HEK293 (cell line): Measurements from ENCODE around the gene HOXA11.
A peak's percentile ranks its signal among the peaks of the same experiment; 100 is the strongest.

Source experiments
- GLIS2 ChIP-seq: fragments of 450-650 bp; formaldehyde crosslinking; IDR thresholded peaks from 2 replicates; pipeline ENCODE4 v1.5.1; 2016; ENCODE audit warnings: missing biosample characterization, missing genetic modification characterization
- KLF1 ChIP-seq: fragments of 450-650 bp; formaldehyde crosslinking; IDR thresholded peaks from 2 replicates; pipeline ENCODE4 v1.5.1; 2016; ENCODE audit warnings: missing biosample characterization, missing genetic modification characterization
- KLF16 ChIP-seq: fragments of 450-650 bp; formaldehyde crosslinking; IDR thresholded peaks from 2 replicates; pipeline ENCODE4 v1.5.1; 2017; ENCODE audit warnings: missing biosample characterization, missing genetic modification characterization
- MZF1 ChIP-seq: fragments of 450-650 bp; formaldehyde crosslinking; IDR thresholded peaks from 2 replicates; pipeline ENCODE4 v1.5.1; 2017; ENCODE audit warnings: missing biosample characterization, missing genetic modification characterization, borderline replicate concordance
- SCRT1 ChIP-seq: fragments of 450-650 bp; formaldehyde crosslinking; IDR thresholded peaks from 2 replicates; pipeline ENCODE4 v1.5.1; 2016; ENCODE audit warnings: missing biosample characterization, missing genetic modification characterization, borderline replicate concordance
- ZEB2 ChIP-seq: fragments of 450-650 bp; formaldehyde crosslinking; IDR thresholded peaks from 2 replicates; pipeline ENCODE4 v1.5.1; 2016; ENCODE audit warnings: missing biosample characterization, missing genetic modification characterization
- ZNF146 ChIP-seq: fragments of 450-650 bp; formaldehyde crosslinking; IDR thresholded peaks from 2 replicates; pipeline ENCODE4 v1.5.1; 2016; ENCODE audit warnings: missing biosample characterization, missing genetic modification characterization
- ZNF155 ChIP-seq: fragments of 450-650 bp; formaldehyde crosslinking; IDR thresholded peaks from 2 replicates; pipeline ENCODE4 v1.5.1; 2016; ENCODE audit warnings: missing biosample characterization, missing genetic modification characterization
- ZNF16 ChIP-seq: fragments of 450-650 bp; formaldehyde crosslinking; IDR thresholded peaks from 2 replicates; pipeline ENCODE4 v1.5.1; 2016; ENCODE audit warnings: low read depth, missing biosample characterization, missing genetic modification characterization
- ZNF23 ChIP-seq: fragments of 450-650 bp; formaldehyde crosslinking; IDR thresholded peaks from 2 replicates; pipeline ENCODE4 v1.5.1; 2016; ENCODE audit warnings: missing biosample characterization, missing genetic modification characterization, borderline replicate concordance
- ZNF335 ChIP-seq: fragments of 450-650 bp; formaldehyde crosslinking; conservative IDR thresholded peaks from 2 replicates; pipeline ENCODE4 v1.5.1; 2016; ENCODE audit warnings: missing biosample characterization, missing genetic modification characterization
- ZNF510 ChIP-seq: fragments of 450-650 bp; formaldehyde crosslinking; IDR thresholded peaks from 2 replicates; pipeline ENCODE4 v1.5.1; 2018; ENCODE audit warnings: mild to moderate bottlenecking, missing genetic modification characterization, missing biosample characterization; ENCODE audit not compliant: insufficient replicate concordance
- ZNF560 ChIP-seq: fragments of 450-650 bp; formaldehyde crosslinking; IDR thresholded peaks from 2 replicates; pipeline ENCODE4 v1.5.1; 2017; ENCODE audit warnings: missing biosample characterization, missing genetic modification characterization, borderline replicate concordance
- ZNF626 ChIP-seq: fragments of 450-650 bp; sonication (Bioruptor Pico); formaldehyde crosslinking; IDR thresholded peaks from 2 replicates; pipeline ENCODE4 v1.5.1; 2018; ENCODE audit warnings: missing biosample characterization, missing genetic modification characterization, inconsistent platforms
- ZNF776 ChIP-seq: fragments of 450-650 bp; formaldehyde crosslinking; IDR thresholded peaks from 2 replicates; pipeline ENCODE4 v1.5.0; 2017; ENCODE audit warnings: missing biosample characterization, missing genetic modification characterization, borderline replicate concordance
- ZNF837 ChIP-seq: fragments of 450-650 bp; formaldehyde crosslinking; IDR thresholded peaks from 2 replicates; pipeline ENCODE4 v1.5.1; 2016; ENCODE audit warnings: missing biosample characterization, missing genetic modification characterization
- TF ChIP-seq, protein P1 (sequence below): fragments of 450-650 bp; formaldehyde crosslinking; IDR thresholded peaks from 2 replicates; pipeline ENCODE4 v1.5.1; 2016; ENCODE audit warnings: missing biosample characterization, missing genetic modification characterization, low read depth
- TF ChIP-seq, protein P2 (sequence below): fragments of 450-650 bp; formaldehyde crosslinking; IDR thresholded peaks from 2 replicates; pipeline ENCODE4 v1.5.1; 2016; ENCODE audit warnings: missing biosample characterization, missing genetic modification characterization
- TF ChIP-seq, protein P3 (sequence below): fragments of 450-650 bp; formaldehyde crosslinking; IDR thresholded peaks from 2 replicates; pipeline ENCODE4 v1.5.1; 2016; ENCODE audit warnings: missing biosample characterization, missing genetic modification characterization
- TF ChIP-seq, protein P4 (sequence below): fragments of 450-650 bp; formaldehyde crosslinking; IDR thresholded peaks from 2 replicates; pipeline ENCODE4 v1.5.1; 2016; ENCODE audit warnings: missing biosample characterization, missing genetic modification characterization
- TF ChIP-seq, protein P5 (sequence below): fragments of 450-650 bp; formaldehyde crosslinking; conservative IDR thresholded peaks from 2 replicates; pipeline ENCODE4 v1.5.1; 2016; ENCODE audit warnings: low read depth, missing biosample characterization, missing genetic modification characterization

HOXA11 gene

GRCh38 chr7:27185013-27185853, at the start of gene HOXA11 (continued):
- TF ChIP-seq, protein P1, sequence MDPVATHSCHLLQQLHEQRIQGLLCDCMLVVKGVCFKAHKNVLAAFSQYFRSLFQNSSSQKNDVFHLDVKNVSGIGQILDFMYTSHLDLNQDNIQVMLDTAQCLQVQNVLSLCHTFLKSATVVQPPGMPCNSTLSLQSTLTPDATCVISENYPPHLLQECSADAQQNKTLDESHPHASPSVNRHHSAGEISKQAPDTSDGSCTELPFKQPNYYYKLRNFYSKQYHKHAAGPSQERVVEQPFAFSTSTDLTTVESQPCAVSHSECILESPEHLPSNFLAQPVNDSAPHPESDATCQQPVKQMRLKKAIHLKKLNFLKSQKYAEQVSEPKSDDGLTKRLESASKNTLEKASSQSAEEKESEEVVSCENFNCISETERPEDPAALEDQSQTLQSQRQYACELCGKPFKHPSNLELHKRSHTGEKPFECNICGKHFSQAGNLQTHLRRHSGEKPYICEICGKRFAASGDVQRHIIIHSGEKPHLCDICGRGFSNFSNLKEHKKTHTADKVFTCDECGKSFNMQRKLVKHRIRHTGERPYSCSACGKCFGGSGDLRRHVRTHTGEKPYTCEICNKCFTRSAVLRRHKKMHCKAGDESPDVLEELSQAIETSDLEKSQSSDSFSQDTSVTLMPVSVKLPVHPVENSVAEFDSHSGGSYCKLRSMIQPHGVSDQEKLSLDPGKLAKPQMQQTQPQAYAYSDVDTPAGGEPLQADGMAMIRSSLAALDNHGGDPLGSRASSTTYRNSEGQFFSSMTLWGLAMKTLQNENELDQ = no peak
- TF ChIP-seq ZNF146 (0 out of 2 replicates have a peak, but pooled peaks have one; percentile 8), ZNF626 (tag by site-specific recombination) (no peak), ZNF155 (tag by site-specific recombination) (no peak), ZNF23 (tag by site-specific recombination) (no peak), ZNF510 (tag by site-specific recombination) (no peak), ZNF560 (tag by site-specific recombination) (no peak), ZNF16 (tag by site-specific recombination) (no peak), GLIS2 (peak; percentile 99), ZNF837 (tag by site-specific recombination) (no peak), KLF1 (tag by site-specific recombination) (no peak), ZEB2 (peak; percentile 71), ZNF776 (tag by site-specific recombination) (no peak), KLF16 (no peak; the same call in 1 of the 2 replicates), MZF1 (tag by site-specific recombination) (no peak), ZNF335 (no peak), SCRT1 (tag by site-specific recombination) (peak; percentile 55; the same call in 1 of the 2 replicates)
- TF ChIP-seq, protein P2, sequence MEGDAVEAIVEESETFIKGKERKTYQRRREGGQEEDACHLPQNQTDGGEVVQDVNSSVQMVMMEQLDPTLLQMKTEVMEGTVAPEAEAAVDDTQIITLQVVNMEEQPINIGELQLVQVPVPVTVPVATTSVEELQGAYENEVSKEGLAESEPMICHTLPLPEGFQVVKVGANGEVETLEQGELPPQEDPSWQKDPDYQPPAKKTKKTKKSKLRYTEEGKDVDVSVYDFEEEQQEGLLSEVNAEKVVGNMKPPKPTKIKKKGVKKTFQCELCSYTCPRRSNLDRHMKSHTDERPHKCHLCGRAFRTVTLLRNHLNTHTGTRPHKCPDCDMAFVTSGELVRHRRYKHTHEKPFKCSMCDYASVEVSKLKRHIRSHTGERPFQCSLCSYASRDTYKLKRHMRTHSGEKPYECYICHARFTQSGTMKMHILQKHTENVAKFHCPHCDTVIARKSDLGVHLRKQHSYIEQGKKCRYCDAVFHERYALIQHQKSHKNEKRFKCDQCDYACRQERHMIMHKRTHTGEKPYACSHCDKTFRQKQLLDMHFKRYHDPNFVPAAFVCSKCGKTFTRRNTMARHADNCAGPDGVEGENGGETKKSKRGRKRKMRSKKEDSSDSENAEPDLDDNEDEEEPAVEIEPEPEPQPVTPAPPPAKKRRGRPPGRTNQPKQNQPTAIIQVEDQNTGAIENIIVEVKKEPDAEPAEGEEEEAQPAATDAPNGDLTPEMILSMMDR = peak; percentile 26; the same call in 1 of the 2 replicates
- TF ChIP-seq, protein P3, sequence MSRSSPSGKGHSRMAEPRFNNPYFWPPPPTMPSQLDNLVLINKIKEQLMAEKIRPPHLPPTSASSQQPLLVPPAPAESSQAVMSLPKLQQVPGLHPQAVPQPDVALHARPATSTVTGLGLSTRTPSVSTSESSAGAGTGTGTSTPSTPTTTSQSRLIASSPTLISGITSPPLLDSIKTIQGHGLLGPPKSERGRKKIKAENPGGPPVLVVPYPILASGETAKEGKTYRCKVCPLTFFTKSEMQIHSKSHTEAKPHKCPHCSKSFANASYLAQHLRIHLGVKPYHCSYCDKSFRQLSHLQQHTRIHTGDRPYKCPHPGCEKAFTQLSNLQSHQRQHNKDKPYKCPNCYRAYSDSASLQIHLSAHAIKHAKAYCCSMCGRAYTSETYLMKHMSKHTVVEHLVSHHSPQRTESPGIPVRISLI = peak; percentile 31; the same call in 1 of the 2 replicates
- TF ChIP-seq, protein P4, sequence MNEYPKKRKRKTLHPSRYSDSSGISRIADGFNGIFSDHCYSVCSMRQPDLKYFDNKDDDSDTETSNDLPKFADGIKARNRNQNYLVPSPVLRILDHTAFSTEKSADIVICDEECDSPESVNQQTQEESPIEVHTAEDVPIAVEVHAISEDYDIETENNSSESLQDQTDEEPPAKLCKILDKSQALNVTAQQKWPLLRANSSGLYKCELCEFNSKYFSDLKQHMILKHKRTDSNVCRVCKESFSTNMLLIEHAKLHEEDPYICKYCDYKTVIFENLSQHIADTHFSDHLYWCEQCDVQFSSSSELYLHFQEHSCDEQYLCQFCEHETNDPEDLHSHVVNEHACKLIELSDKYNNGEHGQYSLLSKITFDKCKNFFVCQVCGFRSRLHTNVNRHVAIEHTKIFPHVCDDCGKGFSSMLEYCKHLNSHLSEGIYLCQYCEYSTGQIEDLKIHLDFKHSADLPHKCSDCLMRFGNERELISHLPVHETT = no peak
- TF ChIP-seq, protein P5, sequence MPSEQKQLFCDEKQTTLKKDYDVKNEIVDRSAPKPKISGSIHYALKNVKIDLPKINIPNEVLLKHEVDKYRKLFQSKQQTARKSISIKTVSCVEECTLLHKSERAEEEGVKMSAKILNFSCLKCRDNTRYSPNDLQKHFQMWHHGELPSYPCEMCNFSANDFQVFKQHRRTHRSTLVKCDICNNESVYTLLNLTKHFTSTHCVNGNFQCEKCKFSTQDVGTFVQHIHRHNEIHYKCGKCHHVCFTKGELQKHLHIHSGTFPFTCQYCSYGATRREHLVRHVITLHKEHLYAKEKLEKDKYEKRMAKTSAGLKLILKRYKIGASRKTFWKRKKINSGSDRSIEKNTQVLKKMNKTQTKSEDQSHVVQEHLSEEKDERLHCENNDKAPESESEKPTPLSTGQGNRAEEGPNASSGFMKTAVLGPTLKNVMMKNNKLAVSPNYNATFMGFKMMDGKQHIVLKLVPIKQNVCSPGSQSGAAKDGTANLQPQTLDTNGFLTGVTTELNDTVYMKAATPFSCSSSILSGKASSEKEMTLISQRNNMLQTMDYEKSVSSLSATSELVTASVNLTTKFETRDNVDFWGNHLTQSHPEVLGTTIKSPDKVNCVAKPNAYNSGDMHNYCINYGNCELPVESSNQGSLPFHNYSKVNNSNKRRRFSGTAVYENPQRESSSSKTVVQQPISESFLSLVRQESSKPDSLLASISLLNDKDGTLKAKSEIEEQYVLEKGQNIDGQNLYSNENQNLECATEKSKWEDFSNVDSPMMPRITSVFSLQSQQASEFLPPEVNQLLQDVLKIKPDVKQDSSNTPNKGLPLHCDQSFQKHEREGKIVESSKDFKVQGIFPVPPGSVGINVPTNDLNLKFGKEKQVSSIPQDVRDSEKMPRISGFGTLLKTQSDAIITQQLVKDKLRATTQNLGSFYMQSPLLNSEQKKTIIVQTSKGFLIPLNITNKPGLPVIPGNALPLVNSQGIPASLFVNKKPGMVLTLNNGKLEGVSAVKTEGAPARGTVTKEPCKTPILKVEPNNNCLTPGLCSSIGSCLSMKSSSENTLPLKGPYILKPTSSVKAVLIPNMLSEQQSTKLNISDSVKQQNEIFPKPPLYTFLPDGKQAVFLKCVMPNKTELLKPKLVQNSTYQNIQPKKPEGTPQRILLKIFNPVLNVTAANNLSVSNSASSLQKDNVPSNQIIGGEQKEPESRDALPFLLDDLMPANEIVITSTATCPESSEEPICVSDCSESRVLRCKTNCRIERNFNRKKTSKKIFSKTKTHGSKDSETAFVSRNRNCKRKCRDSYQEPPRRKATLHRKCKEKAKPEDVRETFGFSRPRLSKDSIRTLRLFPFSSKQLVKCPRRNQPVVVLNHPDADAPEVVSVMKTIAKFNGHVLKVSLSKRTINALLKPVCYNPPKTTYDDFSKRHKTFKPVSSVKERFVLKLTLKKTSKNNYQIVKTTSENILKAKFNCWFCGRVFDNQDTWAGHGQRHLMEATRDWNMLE (tag by site-specific recombination) = 0 out of 2 replicates have a peak, but pooled peaks have one; percentile 19
